ENCODE data around the gene HEYL.

HEYL gene

GRCh38 chr1:39675220-39675619 is 35.8 kb upstream of the HEYL start:
- Histone ChIP-seq H3K4me3 (ENCODE audit: insufficient read length, low read depth) (no peak overlapping the region), H3K9me3 (ENCODE audit: insufficient read depth, low read length) (0 out of 2 replicates have a peak, but pooled peaks cover 6% of the 10 kb centered on the region), H3K36me3 (ENCODE audit: insufficient read depth, insufficient read length, low read length) (no peaks in the 10 kb centered on the region), H3K9ac (ENCODE audit: insufficient read length, low read depth) (no peak overlapping the region), H3K27me3 (ENCODE audit: insufficient read depth, insufficient read length) (peaks cover 98% of the 10 kb centered on the region), H3K4me1 (ENCODE audit: insufficient read depth, insufficient read length) (peaks cover 10% of the 10 kb centered on the region)
- no peak for TF ChIP-seq YY1 (IDR thresholded peaks at IDR 0.05; ENCODE audit: insufficient read depth, insufficient read length)
- no peak for TF ChIP-seq ZNF274 (IDR thresholded peaks at IDR 0.05; ENCODE audit: low read depth, low read length)
- no peak for TF ChIP-seq SUZ12 (IDR thresholded peaks at IDR 0.05; ENCODE audit: extremely low read depth, insufficient read depth, insufficient read length)
- DNase-seq (ENCODE audit: low read depth, low spot score) = no peak

DNA sequence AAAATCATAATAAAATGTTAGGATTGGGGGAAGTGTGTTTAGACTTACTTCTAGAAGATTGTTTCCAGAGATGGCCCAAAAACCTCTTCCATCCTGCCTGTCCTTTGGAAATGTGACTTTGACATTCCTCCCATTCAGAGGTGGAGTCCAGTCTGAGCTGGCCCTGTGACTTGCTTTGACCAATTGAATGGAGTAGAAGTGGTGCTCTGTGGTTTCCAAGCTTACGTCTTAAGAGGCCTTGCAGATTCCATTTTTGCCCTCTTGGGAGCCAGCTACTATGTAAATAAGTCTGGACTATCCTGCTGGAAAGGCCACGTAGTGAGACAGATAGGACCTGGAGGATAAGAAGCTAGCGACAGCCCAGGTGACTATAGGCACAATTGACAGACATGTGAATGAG is 33.8 kb upstream of the HEYL start:
- no peak for TF ChIP-seq YY1 (IDR thresholded peaks at IDR 0.05; ENCODE audit: insufficient read depth, insufficient read length)
- no peak overlapping the region for H3K9ac ChIP-seq (ENCODE audit: insufficient read length, low read depth)
- 0 out of 2 replicates have a peak, but pooled peaks cover 6% of the 10 kb centered on the region for H3K9me3 ChIP-seq (ENCODE audit: insufficient read depth, low read length)
- no peak for DNase-seq (ENCODE audit: low read depth, low spot score)
- H3K36me3 ChIP-seq (ENCODE audit: insufficient read depth, insufficient read length, low read length) = no peaks in the 10 kb centered on the region
- H3K4me3 ChIP-seq (ENCODE audit: insufficient read length, low read depth) = no peak overlapping the region
- peaks cover 10% of the 10 kb centered on the region for H3K4me1 ChIP-seq (ENCODE audit: insufficient read depth, insufficient read length)
- H3K27me3 ChIP-seq (ENCODE audit: insufficient read depth, insufficient read length) = peaks cover 98% of the 10 kb centered on the region

DNA sequence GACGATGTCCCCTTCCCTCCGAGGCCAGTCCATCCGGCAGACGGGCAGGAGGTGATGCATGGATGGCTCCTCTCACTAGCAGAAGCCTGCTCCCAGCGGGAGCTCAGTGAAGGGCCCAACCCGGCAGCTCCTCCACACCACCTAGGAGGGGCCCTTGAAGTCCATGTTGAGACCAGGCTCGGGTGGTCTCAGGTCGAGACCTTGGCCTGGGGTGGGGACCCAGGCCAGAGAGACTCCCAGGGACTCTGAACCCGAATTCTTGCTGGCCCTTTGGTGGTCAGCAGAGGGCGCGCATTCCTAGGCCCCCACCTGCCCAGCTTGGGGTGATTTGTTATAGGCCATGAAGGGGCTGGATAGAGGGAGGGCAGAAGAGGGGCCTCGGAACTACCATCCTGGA is 33.1 kb upstream of the HEYL start:
- peak overlapping the region; percentile 29 for H3K9ac ChIP-seq (ENCODE audit: insufficient read length, low read depth)
- no peak overlapping the region for H3K4me3 ChIP-seq (ENCODE audit: insufficient read length, low read depth)
- no peaks in the 10 kb centered on the region for H3K36me3 ChIP-seq (ENCODE audit: insufficient read depth, insufficient read length, low read length)
- peaks cover 98% of the 10 kb centered on the region for H3K27me3 ChIP-seq (ENCODE audit: insufficient read depth, insufficient read length)
- TF ChIP-seq SUZ12 (IDR thresholded peaks at IDR 0.05; ENCODE audit: extremely low read depth, insufficient read depth, insufficient read length) = peak; percentile 81
- TF ChIP-seq ZNF274 (IDR thresholded peaks at IDR 0.05; ENCODE audit: low read depth, low read length) = no peak
- 0 out of 2 replicates have a peak, but pooled peaks cover 6% of the 10 kb centered on the region for H3K9me3 ChIP-seq (ENCODE audit: insufficient read depth, low read length)
- no peak for DNase-seq (ENCODE audit: low read depth, low spot score)
- H3K4me1 ChIP-seq (ENCODE audit: insufficient read depth, insufficient read length) = peaks cover 10% of the 10 kb centered on the region

DNA sequence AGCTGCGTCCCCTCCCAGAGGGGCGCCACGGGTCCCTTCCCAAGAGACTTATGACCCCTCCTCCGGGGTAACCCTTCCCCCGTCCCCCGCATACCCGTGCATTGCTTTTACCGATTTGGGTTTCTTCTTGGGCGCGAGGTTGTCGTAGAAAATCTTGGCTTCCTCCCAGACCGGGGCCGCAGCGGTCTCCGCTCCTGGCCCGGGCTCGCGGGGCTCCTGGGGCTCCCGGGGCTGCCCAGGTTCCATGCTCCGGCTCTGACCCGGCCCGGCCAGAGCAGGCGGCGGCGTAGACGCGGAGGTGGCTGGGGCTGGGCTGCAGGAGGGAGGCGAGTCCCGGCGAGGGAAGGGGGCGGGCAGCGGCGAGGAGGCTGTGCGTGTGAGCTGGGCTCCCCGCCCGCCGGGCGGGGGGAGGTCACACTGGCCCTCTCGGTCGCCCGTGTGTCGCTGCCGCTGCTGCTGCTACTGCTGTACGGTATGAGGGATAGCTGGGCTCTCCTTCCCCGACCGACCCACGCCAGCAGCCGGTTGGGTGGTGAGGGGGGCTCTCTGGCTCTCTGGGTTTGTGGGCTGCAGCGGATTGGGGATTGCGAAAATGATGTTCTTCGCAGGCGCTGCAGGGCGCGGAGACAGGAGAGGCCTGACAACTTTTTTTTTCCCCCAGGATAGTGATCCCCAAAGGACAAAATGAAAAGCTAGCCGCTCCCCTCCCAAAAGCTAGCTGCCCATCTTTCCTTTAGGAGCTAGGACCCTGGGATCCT is 32.5 kb upstream of the HEYL start, which contains the start of gene NT5C1A:
Gene NT5C1A, minus strand, starts transcription at position 315 of the 758 bp plus-strand sequence. Its CDS starts 69 bp downstream, at position 246.
- Histone ChIP-seq H3K4me1 (ENCODE audit: insufficient read depth, insufficient read length) (peaks cover 8% of the 10 kb centered on the region), H3K9ac (ENCODE audit: insufficient read length, low read depth) (peak within 1 kb of the TSS; percentile 29), H3K9me3 (ENCODE audit: insufficient read depth, low read length) (0 out of 2 replicates have a peak, but pooled peaks cover 6% of the 10 kb centered on the region), H3K36me3 (ENCODE audit: insufficient read depth, insufficient read length, low read length) (no peaks in the 10 kb centered on the region), H3K4me3 (ENCODE audit: insufficient read length, low read depth) (peak within 1 kb of the TSS; percentile 43), H3K27me3 (ENCODE audit: insufficient read depth, insufficient read length) (peaks cover 98% of the 10 kb centered on the region)
- no peak for DNase-seq (ENCODE audit: low read depth, low spot score)
- TF ChIP-seq YY1 (IDR thresholded peaks at IDR 0.05; ENCODE audit: insufficient read depth, insufficient read length) (no peak), SUZ12 (IDR thresholded peaks at IDR 0.05; ENCODE audit: extremely low read depth, insufficient read depth, insufficient read length) (peak; percentile 99)

DNA sequence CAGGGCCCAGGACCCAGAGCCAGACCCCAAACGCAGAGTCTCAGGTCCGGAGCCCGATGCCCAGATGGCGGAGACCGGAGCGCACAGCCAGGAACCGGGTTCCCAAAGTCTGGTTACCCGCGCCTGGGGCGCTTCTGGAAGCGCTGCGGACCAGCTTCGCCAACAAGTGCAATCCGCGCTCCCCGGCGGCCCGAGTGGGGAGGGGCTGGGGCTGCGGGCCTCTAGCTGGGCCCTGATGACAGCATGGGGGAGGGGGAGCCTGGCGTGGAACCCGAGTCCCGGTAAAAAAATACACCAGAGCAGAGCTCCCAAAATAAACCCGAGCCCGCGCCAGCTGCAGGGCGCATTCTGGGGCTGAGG is 32.0 kb upstream of the HEYL start:
- Histone ChIP-seq H3K9ac (ENCODE audit: insufficient read length, low read depth) (peak overlapping the region; percentile 29), H3K27me3 (ENCODE audit: insufficient read depth, insufficient read length) (peaks cover 98% of the 10 kb centered on the region), H3K4me1 (ENCODE audit: insufficient read depth, insufficient read length) (peaks cover 8% of the 10 kb centered on the region), H3K36me3 (ENCODE audit: insufficient read depth, insufficient read length, low read length) (no peaks in the 10 kb centered on the region), H3K9me3 (ENCODE audit: insufficient read depth, low read length) (0 out of 2 replicates have a peak, but pooled peaks cover 6% of the 10 kb centered on the region), H3K4me3 (ENCODE audit: insufficient read length, low read depth) (peak overlapping the region; percentile 43)
- no peak for DNase-seq (ENCODE audit: low read depth, low spot score)
- no peak for TF ChIP-seq SUZ12 (IDR thresholded peaks at IDR 0.05; ENCODE audit: extremely low read depth, insufficient read depth, insufficient read length)
- no peak for TF ChIP-seq ZNF274 (IDR thresholded peaks at IDR 0.05; ENCODE audit: low read depth, low read length)
- TF ChIP-seq YY1 (IDR thresholded peaks at IDR 0.05; ENCODE audit: insufficient read depth, insufficient read length) = no peak

GRCh38 chr1:39670689-39671088 is 31.2 kb upstream of the HEYL start:
- Histone ChIP-seq H3K36me3 (ENCODE audit: insufficient read depth, insufficient read length, low read length) (no peaks in the 10 kb centered on the region), H3K4me1 (ENCODE audit: insufficient read depth, insufficient read length) (peaks cover 8% of the 10 kb centered on the region), H3K4me3 (ENCODE audit: insufficient read length, low read depth) (no peak overlapping the region), H3K27me3 (ENCODE audit: insufficient read depth, insufficient read length) (peaks cover 99% of the 10 kb centered on the region), H3K9me3 (ENCODE audit: insufficient read depth, low read length) (0 out of 2 replicates have a peak, but pooled peaks cover 6% of the 10 kb centered on the region), H3K9ac (ENCODE audit: insufficient read length, low read depth) (no peak overlapping the region)
- TF ChIP-seq YY1 (IDR thresholded peaks at IDR 0.05; ENCODE audit: insufficient read depth, insufficient read length) (no peak), ZNF274 (IDR thresholded peaks at IDR 0.05; ENCODE audit: low read depth, low read length) (no peak), SUZ12 (IDR thresholded peaks at IDR 0.05; ENCODE audit: extremely low read depth, insufficient read depth, insufficient read length) (no peak)
- no peak for DNase-seq (ENCODE audit: low read depth, low spot score)

GRCh38 chr1:39668894-39669293 is 29.5 kb upstream of the HEYL start:
- no peak overlapping the region for H3K4me3 ChIP-seq (ENCODE audit: insufficient read length, low read depth)
- peaks cover 100% of the 10 kb centered on the region for H3K27me3 ChIP-seq (ENCODE audit: insufficient read depth, insufficient read length)
- no peak for TF ChIP-seq YY1 (IDR thresholded peaks at IDR 0.05; ENCODE audit: insufficient read depth, insufficient read length)
- no peak for TF ChIP-seq SUZ12 (IDR thresholded peaks at IDR 0.05; ENCODE audit: extremely low read depth, insufficient read depth, insufficient read length)
- no peak for TF ChIP-seq ZNF274 (IDR thresholded peaks at IDR 0.05; ENCODE audit: low read depth, low read length)
- 0 out of 2 replicates have a peak, but pooled peaks cover 6% of the 10 kb centered on the region for H3K9me3 ChIP-seq (ENCODE audit: insufficient read depth, low read length)
- no peaks in the 10 kb centered on the region for H3K36me3 ChIP-seq (ENCODE audit: insufficient read depth, insufficient read length, low read length)
- H3K4me1 ChIP-seq (ENCODE audit: insufficient read depth, insufficient read length) = peaks cover 8% of the 10 kb centered on the region
- no peak for DNase-seq (ENCODE audit: low read depth, low spot score)
- no peak overlapping the region for H3K9ac ChIP-seq (ENCODE audit: insufficient read length, low read depth)
